SH-SY5Y (cell line): ENCODE measurements around the gene SYNJ2.

Experiments used
- GATA2 ChIP-seq: IDR thresholded peaks from 2 replicates; pipeline ENCODE4 v1.6.1; 2011; ENCODE audit warnings: mild to moderate bottlenecking, low read depth, low read length
- GATA3 ChIP-seq: IDR thresholded peaks from 2 replicates; pipeline ENCODE4 v1.6.1; 2011; ENCODE audit warnings: low read depth, mild to moderate bottlenecking, low read length, moderate library complexity

GRCh38 chr6:158125271-158125670, 143.6 kb downstream of the SYNJ2 start:
- TF ChIP-seq GATA2 (no peak), GATA3 (no peak)
